ENCODE results near the gene NYNRIN. TPM values are rescaled to one million over a fixed set of nuclear protein-coding genes. Genes with fewer than 3 reads are reported as not detected.
"Not testable (repeated sequence)": the region's sequence is repeated elsewhere in the genome, so short reads cannot be mapped to it uniquely, and the experiment has no call there.

NYNRIN gene
- 0.02 TPM in 1 of 2 replicates, not detected in the other for total RNA-seq

DNA sequence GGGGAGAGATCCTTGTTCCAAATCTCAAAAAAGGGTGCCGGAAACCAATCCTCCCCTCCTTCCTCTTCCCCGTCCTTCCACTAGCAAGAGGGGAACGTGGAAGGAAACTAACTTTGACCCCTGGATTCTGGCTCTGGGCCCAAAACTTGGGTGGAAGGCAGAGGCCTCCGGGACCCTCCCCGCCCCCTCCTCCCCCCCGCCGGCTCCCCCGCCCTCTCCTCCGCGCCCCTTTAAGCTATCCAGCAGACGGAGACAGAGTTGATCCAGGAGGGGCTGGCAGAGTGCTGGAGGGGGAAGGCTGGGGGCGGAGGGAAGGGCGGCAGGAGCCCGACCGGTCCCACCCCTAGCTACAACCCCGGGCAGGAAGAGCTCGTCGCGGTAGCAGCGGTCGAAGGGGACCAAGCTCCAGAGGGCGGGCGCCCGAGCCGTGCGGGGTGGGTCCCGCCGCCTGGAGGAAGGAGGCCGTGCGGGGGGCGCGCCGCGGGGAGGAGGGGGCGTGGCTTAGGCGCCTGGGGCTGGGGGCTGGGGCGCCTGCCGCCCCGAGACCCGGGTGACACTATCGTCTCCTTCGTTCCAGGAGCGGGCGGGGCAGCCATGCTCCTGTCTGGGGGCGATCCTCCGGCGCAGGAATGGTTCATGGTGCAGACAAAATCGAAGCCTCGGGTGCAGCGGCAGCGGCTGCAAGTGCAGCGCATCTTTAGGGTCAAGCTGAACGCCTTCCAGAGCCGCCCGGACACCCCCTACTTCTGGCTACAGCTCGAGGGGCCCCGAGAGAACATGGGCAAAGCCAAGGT is at the start of gene NYNRIN:
Gene NYNRIN, plus strand, starts transcription at position 351 of the 794 bp plus-strand sequence. Its CDS starts 244 bp downstream, at position 595.
- peak within 1 kb of the TSS; percentile 8 for H3K4me3 Mint-ChIP-seq
- H3K27me3 Mint-ChIP-seq (ENCODE audit: insufficient read depth), result peaks cover 24% of the 10 kb centered on the region
- no peaks in the 10 kb centered on the region for H3K4me1 Mint-ChIP-seq (ENCODE audit: low read depth)
- no peaks in the 10 kb centered on the region for H3K9me3 Mint-ChIP-seq
- DNase-seq (ENCODE audit: low spot score), result peak; percentile 5
- intact Hi-C loops (cut with micrococcal nuclease), result loop anchor here (2.0 kb wide), 1 partner anchor 32 kb away; no protein-coding TSS in a partner anchor
- H3K36me3 Mint-ChIP-seq (ENCODE audit: low read depth), result no peaks in the 10 kb centered on the region
- no peak within 1 kb of the TSS for H3K27ac Mint-ChIP-seq

DNA sequence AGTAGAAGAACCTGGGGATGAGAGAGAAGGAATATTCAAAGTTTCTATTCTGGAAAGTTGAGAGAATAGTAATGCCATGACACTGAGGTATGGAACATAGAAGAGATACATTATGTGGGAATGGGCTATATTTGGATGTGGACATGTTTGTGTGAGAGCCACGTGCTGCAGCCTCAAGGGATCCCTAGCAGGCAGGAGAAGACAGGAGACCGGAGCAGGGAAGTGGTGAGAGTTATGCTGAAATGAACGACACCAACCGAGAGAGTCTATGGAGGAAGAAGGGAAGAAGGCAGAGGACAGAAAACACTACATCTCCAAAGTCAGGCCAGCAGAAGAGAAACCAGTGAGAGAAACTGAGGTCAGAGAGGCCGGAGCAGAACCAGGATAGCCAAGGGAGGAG is 49.1 kb upstream of the NYNRIN start:
- Mint-ChIP-seq H3K4me1 (ENCODE audit: low read depth) (no peaks in the 10 kb centered on the region), H3K36me3 (ENCODE audit: low read depth) (peaks cover 2% of the 10 kb centered on the region), H3K4me3 (no peak overlapping the region), H3K9me3 (no peaks in the 10 kb centered on the region), H3K27ac (no peak overlapping the region), H3K27me3 (ENCODE audit: insufficient read depth) (peaks cover 38% of the 10 kb centered on the region)
- intact Hi-C loops (cut with micrococcal nuclease), result no loop called here
- no peak for DNase-seq (ENCODE audit: low spot score)

DNA sequence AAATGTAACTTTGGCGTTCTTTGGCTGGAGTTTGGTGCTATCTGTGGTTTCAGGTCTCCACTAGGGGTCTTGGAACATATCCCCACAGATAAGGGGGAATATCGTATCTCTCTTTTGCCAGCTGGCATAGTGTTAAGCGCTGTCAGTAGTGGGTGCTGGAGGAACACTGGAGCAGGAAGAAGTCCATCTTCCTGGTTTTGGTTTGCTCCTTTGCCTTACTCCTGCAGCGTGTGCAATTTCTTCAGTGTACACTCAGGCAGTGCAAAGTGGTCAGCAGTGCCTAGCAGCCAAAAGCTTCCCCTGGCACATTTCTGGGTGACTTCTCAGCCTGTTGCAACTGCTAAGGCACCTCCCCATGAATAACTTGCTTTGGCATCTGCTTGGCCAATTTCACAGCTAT is 47.3 kb upstream of the NYNRIN start:
- no peaks in the 10 kb centered on the region for H3K4me1 Mint-ChIP-seq (ENCODE audit: low read depth)
- no peak for DNase-seq (ENCODE audit: low spot score)
- no peak overlapping the region for H3K27ac Mint-ChIP-seq
- intact Hi-C loops (cut with micrococcal nuclease), result no loop called here
- no peak overlapping the region for H3K4me3 Mint-ChIP-seq
- peaks cover 2% of the 10 kb centered on the region for H3K36me3 Mint-ChIP-seq (ENCODE audit: low read depth)
- no peaks in the 10 kb centered on the region for H3K9me3 Mint-ChIP-seq
- H3K27me3 Mint-ChIP-seq (ENCODE audit: insufficient read depth), result peaks cover 35% of the 10 kb centered on the region

GRCh38 chr14:24353559-24354481 is 45.0 kb upstream of the NYNRIN start:
- Mint-ChIP-seq H3K27ac (no peak overlapping the region), H3K9me3 (no peaks in the 10 kb centered on the region), H3K4me1 (ENCODE audit: low read depth) (no peaks in the 10 kb centered on the region), H3K27me3 (ENCODE audit: insufficient read depth) (peaks cover 41% of the 10 kb centered on the region), H3K4me3 (no peak overlapping the region), H3K36me3 (ENCODE audit: low read depth) (peaks cover 2% of the 10 kb centered on the region)
- intact Hi-C loops (cut with micrococcal nuclease), result no loop called here
- DNase-seq (ENCODE audit: low spot score), result no peak

GRCh38 chr14:24354482-24354825 is 44.3 kb upstream of the NYNRIN start:
- H3K4me1 Mint-ChIP-seq (ENCODE audit: low read depth); H3K9me3 Mint-ChIP-seq; H3K27ac Mint-ChIP-seq; intact Hi-C loops (cut with micrococcal nuclease); DNase-seq (ENCODE audit: low spot score); H3K4me3 Mint-ChIP-seq; H3K36me3 Mint-ChIP-seq (ENCODE audit: low read depth): not testable (repeated sequence)
- peaks cover 34% of the 10 kb centered on the region for H3K27me3 Mint-ChIP-seq (ENCODE audit: insufficient read depth)

DNA sequence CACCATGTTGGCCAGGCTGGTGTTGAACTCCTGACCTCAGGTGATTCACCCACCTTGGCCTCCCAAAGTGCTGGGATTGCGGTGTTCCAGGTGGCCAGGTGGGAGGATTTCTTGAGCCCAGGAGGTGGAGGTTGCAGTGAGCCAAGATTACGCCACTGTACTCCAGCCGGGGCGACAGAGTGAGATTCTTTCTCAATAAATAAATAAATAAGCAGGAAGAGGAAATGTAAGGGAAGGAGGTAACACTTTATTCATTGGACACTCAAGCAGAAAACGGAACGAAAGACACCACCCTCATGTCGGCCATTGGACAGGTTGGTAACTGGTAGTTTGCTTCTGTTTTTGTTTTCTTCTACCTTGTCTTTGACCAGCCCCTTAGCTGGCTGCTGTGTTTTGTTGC is 43.8 kb upstream of the NYNRIN start:
- Mint-ChIP-seq H3K4me3 (no peak overlapping the region), H3K9me3 (no peaks in the 10 kb centered on the region), H3K4me1 (ENCODE audit: low read depth) (no peaks in the 10 kb centered on the region), H3K27me3 (ENCODE audit: insufficient read depth) (peaks cover 31% of the 10 kb centered on the region), H3K27ac (no peak overlapping the region), H3K36me3 (ENCODE audit: low read depth) (no peaks in the 10 kb centered on the region)
- DNase-seq (ENCODE audit: low spot score), result no peak
- intact Hi-C loops (cut with micrococcal nuclease), result no loop called here

DNA sequence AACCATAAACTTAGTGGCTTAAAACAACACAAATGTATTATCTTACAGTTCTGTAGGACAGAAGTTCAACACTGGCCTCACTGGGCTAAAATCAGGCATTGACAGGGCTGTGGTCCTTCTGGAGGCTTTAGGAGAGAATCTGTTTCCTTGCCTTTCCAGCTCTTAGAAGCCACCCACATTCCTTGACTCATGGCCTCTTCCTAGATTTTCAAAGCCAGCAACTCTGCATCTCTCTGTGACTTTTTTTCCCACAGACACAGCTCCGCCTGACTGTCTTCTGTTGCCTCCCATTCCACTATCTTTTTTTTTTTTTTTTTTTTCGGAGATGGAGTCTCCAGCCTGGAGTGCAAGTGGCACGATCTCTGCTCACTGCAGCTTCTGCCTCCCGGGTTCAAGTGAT is 42.6 kb upstream of the NYNRIN start:
- Mint-ChIP-seq H3K4me3 (no peak overlapping the region), H3K27me3 (ENCODE audit: insufficient read depth) (peaks cover 25% of the 10 kb centered on the region), H3K27ac (no peak overlapping the region), H3K36me3 (ENCODE audit: low read depth) (no peaks in the 10 kb centered on the region), H3K4me1 (ENCODE audit: low read depth) (no peaks in the 10 kb centered on the region), H3K9me3 (no peaks in the 10 kb centered on the region)
- no peak for DNase-seq (ENCODE audit: low spot score)
- intact Hi-C loops (cut with micrococcal nuclease), result no loop called here

DNA sequence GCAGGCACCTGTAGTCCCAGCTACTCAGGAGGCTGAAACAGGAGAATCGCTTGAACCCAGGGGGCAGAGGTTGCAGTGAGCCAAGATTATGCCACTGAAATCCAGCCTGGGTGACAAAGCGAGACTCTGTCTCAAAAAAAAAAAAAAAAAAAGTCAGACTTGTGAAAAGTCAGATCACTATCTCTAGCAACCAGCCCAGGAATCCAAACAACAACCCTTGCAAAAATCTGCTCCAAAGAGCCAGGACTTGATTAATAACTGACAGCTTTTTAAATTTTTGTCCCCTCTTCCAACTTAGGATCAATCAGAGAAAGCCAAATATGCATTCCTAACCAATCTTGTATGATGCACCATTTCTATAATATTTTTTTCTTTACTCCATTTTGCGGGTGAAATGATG is 38.5 kb upstream of the NYNRIN start:
- intact Hi-C loops (cut with micrococcal nuclease), result no loop called here
- peaks cover 35% of the 10 kb centered on the region for H3K27me3 Mint-ChIP-seq (ENCODE audit: insufficient read depth)
- H3K36me3 Mint-ChIP-seq (ENCODE audit: low read depth), result no peaks in the 10 kb centered on the region
- peaks cover 3% of the 10 kb centered on the region for H3K4me1 Mint-ChIP-seq (ENCODE audit: low read depth)
- DNase-seq (ENCODE audit: low spot score), result no peak
- H3K27ac Mint-ChIP-seq, result no peak overlapping the region
- no peaks in the 10 kb centered on the region for H3K9me3 Mint-ChIP-seq
- H3K4me3 Mint-ChIP-seq, result no peak overlapping the region

DNA sequence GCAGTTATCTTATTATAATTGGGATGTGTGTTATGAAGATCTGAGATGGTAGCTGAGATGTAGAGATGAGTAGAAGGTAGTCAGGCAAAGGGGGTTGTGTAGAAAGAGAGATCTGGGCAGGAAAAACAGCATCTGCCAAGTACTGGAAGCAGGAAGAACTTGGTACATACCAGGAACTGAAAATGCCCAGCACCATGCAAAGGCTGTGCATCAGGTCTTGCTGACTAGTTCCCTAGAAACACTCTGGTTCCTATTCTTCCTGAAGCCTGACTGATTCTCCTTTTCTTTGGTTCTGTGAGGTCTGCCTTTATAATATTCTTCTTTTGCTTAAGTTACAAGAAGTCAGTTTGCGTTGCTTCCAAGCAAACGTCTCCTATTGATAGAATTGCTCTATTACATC is 37.5 kb upstream of the NYNRIN start:
- Mint-ChIP-seq H3K27me3 (ENCODE audit: insufficient read depth) (peaks cover 44% of the 10 kb centered on the region), H3K4me1 (ENCODE audit: low read depth) (peaks cover 11% of the 10 kb centered on the region), H3K36me3 (ENCODE audit: low read depth) (peaks cover 2% of the 10 kb centered on the region), H3K27ac (no peak overlapping the region), H3K9me3 (no peaks in the 10 kb centered on the region), H3K4me3 (no peak overlapping the region)
- intact Hi-C loops (cut with micrococcal nuclease), result no loop called here
- DNase-seq (ENCODE audit: low spot score), result no peak

GRCh38 chr14:24362241-24362960 is 36.4 kb upstream of the NYNRIN start:
- H3K4me3 Mint-ChIP-seq, result no peak overlapping the region
- peaks cover 2% of the 10 kb centered on the region for H3K36me3 Mint-ChIP-seq (ENCODE audit: low read depth)
- peaks cover 18% of the 10 kb centered on the region for H3K4me1 Mint-ChIP-seq (ENCODE audit: low read depth)
- no peaks in the 10 kb centered on the region for H3K9me3 Mint-ChIP-seq
- intact Hi-C loops (cut with micrococcal nuclease), result no loop called here
- DNase-seq (ENCODE audit: low spot score), result no peak
- H3K27me3 Mint-ChIP-seq (ENCODE audit: insufficient read depth), result peaks cover 50% of the 10 kb centered on the region
- no peak overlapping the region for H3K27ac Mint-ChIP-seq

DNA sequence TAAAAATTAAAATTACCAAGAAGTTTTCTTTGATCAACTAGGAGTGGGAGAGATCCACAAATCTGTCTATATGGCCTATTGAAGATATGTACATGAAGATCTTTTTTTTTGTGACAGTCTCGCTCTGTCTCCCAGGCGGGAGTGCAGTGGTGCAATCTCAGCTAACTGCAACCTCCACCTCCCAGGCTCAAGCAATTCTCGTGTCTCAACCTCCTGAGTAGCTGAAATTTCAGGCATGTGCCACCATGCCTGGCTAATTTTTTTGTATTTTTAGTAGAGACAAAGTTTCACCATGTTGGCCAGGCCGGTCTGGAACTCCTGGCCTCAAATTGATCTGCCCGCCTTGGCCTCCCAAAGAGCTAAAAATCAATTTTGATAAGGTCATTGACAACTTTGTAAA is 35.4 kb upstream of the NYNRIN start:
- H3K27me3 Mint-ChIP-seq (ENCODE audit: insufficient read depth), result peaks cover 54% of the 10 kb centered on the region
- H3K27ac Mint-ChIP-seq, result no peak overlapping the region
- DNase-seq (ENCODE audit: low spot score), result no peak
- H3K4me3 Mint-ChIP-seq, result no peak overlapping the region
- peaks cover 4% of the 10 kb centered on the region for H3K36me3 Mint-ChIP-seq (ENCODE audit: low read depth)
- intact Hi-C loops (cut with micrococcal nuclease), result no loop called here
- peaks cover 23% of the 10 kb centered on the region for H3K4me1 Mint-ChIP-seq (ENCODE audit: low read depth)
- no peaks in the 10 kb centered on the region for H3K9me3 Mint-ChIP-seq

DNA sequence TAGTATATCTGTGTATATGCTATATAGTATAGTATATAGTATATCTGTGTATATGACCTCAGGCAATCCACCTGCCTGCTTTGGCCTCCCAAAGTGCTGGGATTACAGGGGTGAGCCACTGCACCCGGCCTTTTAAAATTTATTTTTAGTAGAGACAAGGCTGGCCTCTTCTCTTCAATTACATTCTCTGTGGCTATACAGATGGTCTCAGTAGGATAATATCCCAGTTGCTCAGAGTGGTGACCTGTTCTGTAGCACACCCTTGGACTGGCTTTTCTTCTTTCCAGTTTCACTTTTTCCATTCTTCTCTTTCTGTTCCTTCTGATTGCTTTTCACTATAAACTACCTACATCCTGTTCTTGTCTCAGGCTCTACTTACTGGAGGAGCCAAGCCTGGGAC is 34.0 kb upstream of the NYNRIN start:
- no peak for DNase-seq (ENCODE audit: low spot score)
- peaks cover 56% of the 10 kb centered on the region for H3K27me3 Mint-ChIP-seq (ENCODE audit: insufficient read depth)
- peaks cover 23% of the 10 kb centered on the region for H3K4me1 Mint-ChIP-seq (ENCODE audit: low read depth)
- H3K27ac Mint-ChIP-seq, result no peak overlapping the region
- H3K4me3 Mint-ChIP-seq, result no peak overlapping the region
- H3K9me3 Mint-ChIP-seq, result no peaks in the 10 kb centered on the region
- intact Hi-C loops (cut with micrococcal nuclease), result loop anchor here (1.0 kb wide), 2 partner anchors 66 to 71 kb away; no protein-coding TSS in a partner anchor
- H3K36me3 Mint-ChIP-seq (ENCODE audit: low read depth), result peaks cover 4% of the 10 kb centered on the region
